Colonic mucosa (tissue), 4 donors: ENCODE results near the gene CCDC154. TPM values are rescaled to one million over a fixed set of nuclear protein-coding genes. Genes with fewer than 3 reads are reported as not detected.

Experiments
- DNase-seq: peaks from one replicate; pipeline ENCODE4 v3.0.0-alpha.2; 2020
- H3K27ac ChIP-seq: fragments of 200-600 bp; one replicate; pipeline ENCODE4 v1.8.0; 2021
- H3K27me3 ChIP-seq: fragments of 200-600 bp; one replicate; pipeline ENCODE4 v1.8.0; 2021
- H3K36me3 ChIP-seq: fragments of 200-600 bp; one replicate; pipeline ENCODE4 v1.8.0; 2021
- H3K4me1 ChIP-seq: fragments of 200-600 bp; one replicate; pipeline ENCODE4 v1.8.0; 2021; ENCODE audit warnings: mild to moderate bottlenecking
- H3K4me3 ChIP-seq: fragments of 200-600 bp; one replicate; pipeline ENCODE4 v1.8.0; 2021
- H3K9ac ChIP-seq, 2 donors: one replicate each; pipeline ENCODE4 v1.7.0; 2013; ENCODE audit warnings: control low read depth in 2 of 2, low read depth in 2 of 2, low read length in 2 of 2
- H3K9me3 ChIP-seq: fragments of 200-600 bp; one replicate; pipeline ENCODE4 v1.8.0; 2021
- CTCF ChIP-seq: fragments of 200-600 bp; IDR thresholded peaks from one replicate; pipeline ENCODE4 v1.8.0; 2022; ENCODE audit warnings: antibody characterized with exemption, mild to moderate bottlenecking
- intact Hi-C: fragments of 100-400 bp; cut with DNase I; formaldehyde crosslinking; loops from one replicate; pipeline ENCODE4 v1.14.1; 2022
- total RNA-seq, 2 donors: library from RNA; stranded (reverse); fragmentation: NEBNext Ultra II Directional in 1 of 2; extraction: Animal tissue kit (Norgen Biotek cat#: 25700) in 1 of 2; gene quantifications; one replicate each; pipeline ENCODE4 v1.2.1, GENCODE V29; 2021
- donor health status: healthy.
- donor health status: DM: no; HTN: no; CAD: no.
- donor health status: DM: no; HTN: no; CAD: no.

CCDC154 gene
- total RNA-seq, 2 donors from 2014 or later, result 0.56 to 1.6 TPM

- no peak overlapping the region for H3K4me3 ChIP-seq
- no peaks in the 10 kb centered on the region for H3K9me3 ChIP-seq
- H3K9ac ChIP-seq, result no peak overlapping the region
- DNase-seq, result no peak
- no peak for TF ChIP-seq CTCF
- H3K27me3 ChIP-seq, result no peaks in the 10 kb centered on the region
- H3K36me3 ChIP-seq, result no peaks in the 10 kb centered on the region
- no peak overlapping the region for H3K27ac ChIP-seq
- H3K4me1 ChIP-seq, result no peaks in the 10 kb centered on the region
- intact Hi-C loops, result no loop called here
Measured at GRCh38 chr16:1464894-1465566, 20.7 kb upstream of the CCDC154 start.

- Histone ChIP-seq H3K9me3 (no peaks in the 10 kb centered on the region), H3K27me3 (no peaks in the 10 kb centered on the region), H3K4me3 (no peak overlapping the region), H3K36me3 (no peaks in the 10 kb centered on the region), H3K27ac (no peak overlapping the region), H3K4me1 (no peaks in the 10 kb centered on the region), H3K9ac (no peak overlapping the region)
- no peak for TF ChIP-seq CTCF
- no peak for DNase-seq
- intact Hi-C loops, result no loop called here
Measured at GRCh38 chr16:1464196-1464893, 20.0 kb upstream of the CCDC154 start.

- no peaks in the 10 kb centered on the region for H3K36me3 ChIP-seq
- DNase-seq, result no peak
- H3K9me3 ChIP-seq, result no peaks in the 10 kb centered on the region
- intact Hi-C loops, result no loop called here
- H3K4me1 ChIP-seq, result no peaks in the 10 kb centered on the region
- no peak overlapping the region for H3K27ac ChIP-seq
- no peaks in the 10 kb centered on the region for H3K27me3 ChIP-seq
- TF ChIP-seq CTCF, result no peak
- H3K9ac ChIP-seq, result no peak overlapping the region
- no peak overlapping the region for H3K4me3 ChIP-seq
Measured at GRCh38 chr16:1461146-1461545, 16.8 kb upstream of the CCDC154 start.

- Histone ChIP-seq H3K27ac (no peak overlapping the region), H3K27me3 (no peaks in the 10 kb centered on the region), H3K9ac (no peak overlapping the region), H3K9me3 (no peaks in the 10 kb centered on the region), H3K36me3 (no peaks in the 10 kb centered on the region), H3K4me1 (no peaks in the 10 kb centered on the region), H3K4me3 (no peak overlapping the region)
- intact Hi-C loops, result no loop called here
- no peak for TF ChIP-seq CTCF
- no peak for DNase-seq
Measured at GRCh38 chr16:1460602-1461138, 16.3 kb upstream of the CCDC154 start.

GRCh38 chr16:1459967-1460366, 15.6 kb upstream of the CCDC154 start:
- H3K27ac ChIP-seq, result no peak overlapping the region
- no peak for DNase-seq
- TF ChIP-seq CTCF, result no peak
- no peaks in the 10 kb centered on the region for H3K9me3 ChIP-seq
- H3K4me1 ChIP-seq, result no peaks in the 10 kb centered on the region
- no peak overlapping the region for H3K9ac ChIP-seq
- H3K4me3 ChIP-seq, result no peak overlapping the region
- intact Hi-C loops, result no loop called here
- H3K27me3 ChIP-seq, result no peaks in the 10 kb centered on the region
- H3K36me3 ChIP-seq, result no peaks in the 10 kb centered on the region
